OCI-LY7 (cell line): ENCODE results near the gene TRIM54.

Experiments used
- CTCF ChIP-seq: fragments of 200-600 bp; sonication (generic); conservative IDR thresholded peaks from 2 replicates; pipeline ENCODE4 v1.5.1; 2014; ENCODE audit warnings: mild to moderate bottlenecking, antibody characterized with exemption, low read length, moderate library complexity, mixed read lengths
- EZH2phosphoT487 ChIP-seq: fragments of 200-600 bp; sonication (generic); IDR thresholded peaks from 2 replicates; pipeline ENCODE4 v1.6.1; 2018; ENCODE audit warnings: low read depth, borderline replicate concordance, mild to moderate bottlenecking, mixed run types, antibody characterized with exemption, low read length, moderate library complexity, mixed read lengths

GRCh38 chr2:27243391-27244130 lies 38.7 kb upstream of the TRIM54 start:
- TF ChIP-seq CTCF (no peak), EZH2phosphoT487 (no peak)
